Fibroblast of upper back skin (primary cell): ENCODE measurements around the gene SRY.
"Not testable (repeated sequence)": the region's sequence is repeated elsewhere in the genome, so short reads cannot be mapped to it uniquely, and the experiment has no call there.

ENCODE experiments used
- DNase-seq: peaks from one replicate; pipeline ENCODE4 v3.0.0-alpha.2; 2013

The SRY gene

DNA sequence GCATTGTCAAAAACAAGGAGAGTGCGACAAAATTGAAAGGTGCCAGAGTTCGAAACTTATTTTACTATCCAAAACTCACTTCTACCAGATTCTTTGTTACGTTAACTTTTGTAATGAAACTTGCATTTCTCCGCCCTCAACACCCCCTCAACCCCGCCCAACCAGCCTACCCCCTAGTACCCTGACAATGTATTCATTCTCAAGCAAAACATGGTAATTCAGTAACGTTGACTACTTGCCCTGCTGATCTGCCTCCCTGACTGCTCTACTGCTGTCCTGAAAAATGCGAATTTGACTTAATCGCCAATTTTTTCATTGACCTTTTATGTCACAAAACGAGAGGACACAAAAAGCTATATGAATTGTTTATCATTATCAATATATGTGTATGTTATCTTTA lies at the start of gene SRY:
TSS of gene SRY (minus strand) at position 83 of the 400 bp plus-strand sequence. CDS start at position 4, 79 bp downstream.
- no peak for DNase-seq

DNA sequence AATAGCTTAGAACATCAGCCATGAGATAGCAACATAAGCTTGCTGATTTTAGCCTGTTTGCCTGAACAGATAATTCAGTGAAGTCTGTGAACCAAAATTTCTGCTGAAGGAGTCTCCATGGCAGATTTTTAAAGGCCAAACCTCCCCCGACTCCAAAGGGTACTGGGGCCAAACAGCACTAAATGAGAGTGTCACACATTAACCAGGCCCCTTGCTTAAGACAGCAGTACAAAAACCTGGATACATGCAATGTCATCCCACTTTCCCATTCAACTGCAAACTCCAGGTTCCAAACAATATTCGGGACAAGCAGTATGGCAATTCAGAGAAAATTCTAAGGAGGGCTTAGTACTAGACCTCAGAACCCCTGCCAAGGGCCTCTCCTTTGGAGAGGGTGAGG lies 49.6 kb upstream of the SRY start:
- no peak for DNase-seq

DNA sequence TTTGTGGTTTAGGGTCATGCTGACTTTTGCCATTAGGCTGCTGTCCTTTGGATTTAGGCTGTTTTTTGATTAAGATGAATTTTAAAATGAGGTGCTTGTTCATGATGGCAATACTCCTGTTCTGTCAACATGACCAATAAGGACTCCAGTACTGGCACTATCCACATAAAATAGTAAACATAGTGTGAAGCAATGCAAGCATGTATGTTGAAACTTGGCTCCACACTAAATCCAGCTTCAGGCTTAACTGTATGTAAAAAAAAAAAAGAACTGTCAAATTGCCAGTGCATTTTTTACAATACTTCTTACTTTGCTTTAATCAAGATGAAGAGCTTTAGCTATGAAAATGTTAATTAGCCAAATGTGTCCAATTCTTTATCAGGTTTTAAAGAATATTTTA lies 47.7 kb upstream of the SRY start:
- no peak for DNase-seq

DNA sequence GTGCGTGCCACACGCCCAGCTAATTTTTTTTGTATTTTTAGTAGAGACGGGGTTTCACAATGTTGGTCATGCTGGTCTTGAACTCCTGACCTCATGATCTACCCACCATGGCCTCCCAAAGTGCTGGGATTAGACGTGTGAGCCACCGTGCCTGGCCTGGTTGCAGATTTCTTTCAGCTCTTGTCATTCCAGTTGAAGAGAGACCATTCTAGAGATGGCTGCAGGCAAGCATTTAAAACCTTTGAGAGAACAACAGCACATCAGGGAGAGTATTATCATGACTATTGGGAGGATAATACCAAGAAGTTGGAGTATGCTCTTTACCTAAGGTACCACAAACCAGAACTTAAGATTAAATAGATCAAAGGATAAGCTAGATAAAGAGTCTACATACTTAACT lies 41.0 kb upstream of the SRY start:
- no peak for DNase-seq

DNA sequence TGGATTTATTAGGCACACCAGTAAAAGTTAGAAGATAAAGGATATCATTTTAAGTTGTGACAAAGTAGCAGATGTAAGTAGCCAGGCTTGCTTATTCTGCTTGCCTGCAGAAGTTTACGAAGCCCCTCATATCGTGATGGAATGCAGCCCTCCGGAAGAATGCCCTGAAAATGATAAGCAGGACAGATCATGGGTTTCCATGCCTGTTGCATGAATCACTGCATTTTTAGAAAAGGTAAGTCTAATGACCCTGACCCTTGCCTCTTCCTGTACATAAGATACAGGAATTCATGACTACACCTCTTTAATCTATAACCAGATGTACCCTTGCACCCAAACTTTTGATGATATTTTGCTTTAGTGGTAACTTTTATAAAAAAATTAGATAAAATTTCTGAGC lies 37.0 kb upstream of the SRY start:
- DNase-seq, result no peak

DNA sequence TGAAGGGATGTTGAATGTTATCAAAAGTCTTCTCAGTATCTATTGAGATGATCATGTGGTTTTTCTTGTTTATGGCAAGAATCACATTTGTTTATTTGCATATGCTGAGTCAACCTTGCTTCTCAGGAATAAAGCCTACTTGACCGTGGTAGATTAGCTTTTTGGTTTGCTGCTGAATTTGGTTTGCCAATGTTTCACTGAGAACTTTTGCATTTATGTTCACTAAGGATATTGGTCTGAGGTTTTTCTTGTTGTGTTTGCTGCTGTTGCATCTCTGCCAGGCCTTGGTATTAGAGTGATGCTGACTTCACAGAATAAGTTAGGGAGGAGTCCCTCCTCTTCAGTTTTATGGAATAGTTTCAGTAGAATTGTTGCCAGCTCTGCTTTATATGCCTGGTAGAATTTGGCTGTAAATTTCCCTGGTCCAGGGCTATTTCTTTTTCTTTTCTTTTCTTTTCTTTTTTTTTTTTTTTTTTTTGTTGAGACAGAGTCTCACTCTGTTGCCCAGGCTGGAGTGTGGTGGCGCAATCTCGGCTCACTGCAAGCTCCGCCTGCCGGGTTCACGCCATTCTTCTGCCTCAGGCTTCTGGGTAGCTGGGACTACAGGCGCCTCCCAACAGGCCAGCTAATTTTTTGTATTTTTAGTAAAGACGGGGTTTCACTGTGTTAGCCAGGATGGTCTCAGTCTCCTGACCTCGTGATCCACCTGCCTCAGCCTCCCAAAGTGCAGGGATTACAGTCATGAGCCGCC lies 29.8 kb upstream of the SRY start:
- not testable (repeated sequence) for DNase-seq

DNA sequence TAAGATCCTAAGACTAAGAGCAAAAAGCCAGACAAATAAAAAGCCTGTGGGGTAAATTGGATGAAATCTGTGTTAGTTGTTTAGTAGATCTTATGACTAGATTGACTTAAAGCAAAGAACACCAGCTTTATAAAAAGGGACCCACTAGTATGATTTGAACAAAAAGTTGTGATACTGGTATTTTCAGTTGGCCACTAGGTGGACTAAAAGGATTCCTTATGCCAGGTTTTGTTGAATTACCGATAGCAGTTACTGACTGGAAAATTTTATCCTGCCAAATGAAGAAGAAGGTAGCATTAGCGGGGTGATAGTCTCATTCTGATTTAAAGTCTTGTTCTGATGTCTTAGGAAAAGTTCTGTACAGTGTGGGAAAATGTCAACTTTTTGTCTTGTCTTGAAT lies 12.8 kb upstream of the SRY start:
- DNase-seq, result peak; percentile 13

DNA sequence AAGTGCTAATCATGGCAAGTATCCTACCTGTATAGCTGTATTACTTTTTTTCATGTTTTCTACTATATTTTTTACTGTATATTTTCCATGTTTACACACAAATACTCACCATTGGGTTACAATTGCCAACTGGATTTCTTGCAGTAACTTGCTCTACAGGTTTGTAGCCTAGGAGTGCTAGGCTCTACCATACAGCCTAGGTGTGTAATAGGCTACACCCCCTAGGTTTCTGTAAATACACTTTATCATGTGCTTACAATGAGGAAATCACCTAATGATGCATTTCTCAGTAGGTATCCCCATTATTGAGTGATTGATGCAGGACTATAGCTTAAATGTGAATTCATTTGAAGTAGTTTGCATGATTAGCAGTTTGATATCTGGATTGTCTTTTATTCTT lies 10.5 kb upstream of the SRY start:
- no peak for DNase-seq

DNA sequence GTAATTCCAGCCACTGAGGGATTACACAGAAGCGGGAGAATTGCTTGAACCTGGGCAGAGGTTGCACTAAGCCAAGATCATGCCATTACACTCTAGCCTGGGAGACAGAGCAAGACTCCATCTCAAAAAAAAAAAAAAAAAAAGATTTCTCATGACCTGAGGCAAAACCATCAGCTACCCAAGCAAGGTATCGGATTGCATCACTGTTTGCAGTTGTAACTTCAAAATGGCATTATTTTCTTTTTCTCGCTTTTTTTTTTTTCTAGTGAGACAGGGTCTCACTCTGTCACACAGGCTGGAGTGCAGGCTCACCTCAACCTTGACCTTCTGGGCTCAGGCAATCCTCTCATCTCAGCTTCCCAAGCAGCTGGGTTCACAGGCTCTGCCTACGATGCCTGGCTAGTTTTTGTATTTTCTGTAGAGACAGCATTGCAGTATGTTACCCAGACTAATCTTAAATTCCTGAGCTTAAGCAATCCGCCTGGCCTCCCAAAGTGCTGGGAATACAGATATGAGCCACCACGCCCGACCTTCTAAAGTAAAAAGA lies 9.6 kb upstream of the SRY start:
- no peak for DNase-seq

DNA sequence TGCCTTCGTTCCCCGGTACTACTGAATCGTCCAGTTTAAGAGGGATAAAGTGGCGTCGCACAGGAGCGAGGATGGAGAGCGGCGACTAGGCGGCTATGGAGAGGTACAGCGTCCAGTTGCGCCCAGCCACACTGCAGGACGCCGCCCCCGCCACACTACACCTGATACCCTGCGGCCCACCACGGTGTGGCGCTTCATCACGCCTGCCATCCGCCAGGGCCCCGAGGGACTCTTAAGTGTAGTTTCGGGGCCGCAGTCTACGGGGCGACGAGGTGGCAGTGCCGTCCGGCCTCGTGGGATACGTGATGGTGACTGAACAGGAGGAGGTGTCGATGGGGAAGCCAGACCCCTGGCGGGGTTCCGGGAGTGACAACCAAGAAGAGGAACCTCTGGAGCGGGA lies 2.3 kb upstream of the SRY start:
- no peak for DNase-seq

DNA sequence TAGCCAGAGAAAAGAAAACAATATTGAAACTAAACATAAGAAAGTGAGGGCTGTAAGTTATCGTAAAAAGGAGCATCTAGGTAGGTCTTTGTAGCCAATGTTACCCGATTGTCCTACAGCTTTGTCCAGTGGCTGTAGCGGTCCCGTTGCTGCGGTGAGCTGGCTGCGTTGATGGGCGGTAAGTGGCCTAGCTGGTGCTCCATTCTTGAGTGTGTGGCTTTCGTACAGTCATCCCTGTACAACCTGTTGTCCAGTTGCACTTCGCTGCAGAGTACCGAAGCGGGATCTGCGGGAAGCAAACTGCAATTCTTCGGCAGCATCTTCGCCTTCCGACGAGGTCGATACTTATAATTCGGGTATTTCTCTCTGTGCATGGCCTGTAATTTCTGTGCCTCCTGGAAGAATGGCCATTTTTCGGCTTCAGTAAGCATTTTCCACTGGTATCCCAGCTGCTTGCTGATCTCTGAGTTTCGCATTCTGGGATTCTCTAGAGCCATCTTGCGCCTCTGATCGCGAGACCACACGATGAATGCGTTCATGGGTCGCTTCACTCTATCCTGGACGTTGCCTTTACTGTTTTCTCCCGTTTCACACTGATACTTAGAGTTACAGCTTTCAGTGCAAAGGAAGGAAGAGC lies 488 bp downstream of the SRY start:
- peak; percentile 9 for DNase-seq
